ENCODE measurements around the gene RASL10A. TPM values are rescaled to one million over a fixed set of nuclear protein-coding genes. Genes with fewer than 3 reads are reported as not detected.

Gene RASL10A
- total RNA-seq, 4 donors from 2014 or later = 0.13 to 1.2 TPM; not detected in 2

DNA sequence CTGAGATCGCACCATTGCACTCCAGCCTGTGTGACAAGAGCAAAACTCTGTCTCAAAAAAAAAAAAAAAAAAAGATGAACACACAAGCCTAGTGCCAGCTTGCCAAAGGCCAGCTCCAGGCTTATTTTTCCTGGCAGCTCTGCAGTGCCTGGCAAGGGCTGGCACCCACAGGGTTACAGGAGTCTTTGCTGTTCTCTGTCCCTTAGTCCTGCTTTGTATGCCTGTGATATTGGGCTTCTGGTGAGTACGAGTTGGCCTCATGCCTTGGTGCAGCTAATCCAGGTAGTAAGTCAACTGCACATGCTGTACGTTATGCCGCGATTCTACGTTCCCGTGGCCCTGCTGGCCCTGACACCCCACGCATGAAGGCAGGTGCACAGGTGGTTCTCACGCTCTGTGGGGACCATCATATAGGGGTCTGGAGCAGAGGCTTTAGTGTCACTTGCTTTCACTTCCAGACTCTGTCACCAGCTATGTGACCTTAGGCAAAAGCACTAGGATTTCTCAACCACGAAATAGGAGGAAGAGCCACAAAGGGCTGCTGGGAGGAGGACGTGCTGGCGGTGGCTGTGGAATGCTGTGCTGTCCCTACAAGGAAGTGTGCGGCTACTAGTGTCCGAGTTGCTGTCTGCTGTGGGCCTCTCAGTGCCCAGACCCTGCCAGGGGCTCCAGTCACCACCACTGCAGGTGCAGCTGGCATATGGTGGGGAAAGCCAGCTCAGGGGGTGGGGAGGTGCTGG is 21.4 kb upstream of the RASL10A start:
- intact Hi-C loops (cut with DNase I; ENCODE audit: low total_unique reads) (loop anchor here (1.0 to 2.0 kb wide), 2 partner anchors 30 to 51 kb away; partner anchors contain the start of genes AP1B1 and GAS2L1), in situ Hi-C loops (cut with MboI; ENCODE audit: low sequenced_read_pairs in 4 of 4) (no loop called here)
- peaks cover 0 to 67% of the 10 kb centered on the region in 2 donors for H3K36me3 ChIP-seq
- H3K9me3 ChIP-seq = no peaks in the 10 kb centered on the region
- no peaks in the 10 kb centered on the region for H3K27me3 ChIP-seq
- peak; percentile 84 to 88 for DNase-seq
- H3K27ac ChIP-seq = peak overlapping the region; percentile 84 to 96 (median 89)
- ATAC-seq = peak; percentile 92 to 96
- peak overlapping the region in 2 of 4 donors; percentile 16 to 44 for H3K4me3 ChIP-seq
- no peak for TF ChIP-seq POLR2A (IDR thresholded peaks at IDR 0.05)
- no peak for TF ChIP-seq CTCF (IDR thresholded peaks at IDR 0.05 in 4 of 5, conservative IDR thresholded peaks at IDR 0.05 in 1 of 5)
- H3K4me1 ChIP-seq = peaks cover 27 to 36% of the 10 kb centered on the region in 2 donors

- Histone ChIP-seq H3K4me3 (no peak overlapping the region), H3K4me1 (peaks cover 36 to 43% of the 10 kb centered on the region in 2 donors), H3K36me3 (peaks cover 0 to 54% of the 10 kb centered on the region in 2 donors), H3K27ac (peak overlapping the region in 2 of 4 donors; percentile 84 to 96), H3K9me3 (no peaks in the 10 kb centered on the region), H3K27me3 (no peaks in the 10 kb centered on the region)
- in situ Hi-C loops (cut with MboI; ENCODE audit: low sequenced_read_pairs in 4 of 4) = no loop called here
- intact Hi-C loops (cut with DNase I; ENCODE audit: low total_unique reads) = loop anchor here (2.0 kb wide), 1 partner anchor 29 kb away; the partner anchor contains the start of gene GAS2L1
- DNase-seq = no peak
- no peak for ATAC-seq
- TF ChIP-seq CTCF (IDR thresholded peaks at IDR 0.05 in 4 of 5, conservative IDR thresholded peaks at IDR 0.05 in 1 of 5) = no peak
- no peak for TF ChIP-seq POLR2A (IDR thresholded peaks at IDR 0.05)
Observed at GRCh38 chr22:29335656-29336055, 20.2 kb upstream of the RASL10A start.

DNA sequence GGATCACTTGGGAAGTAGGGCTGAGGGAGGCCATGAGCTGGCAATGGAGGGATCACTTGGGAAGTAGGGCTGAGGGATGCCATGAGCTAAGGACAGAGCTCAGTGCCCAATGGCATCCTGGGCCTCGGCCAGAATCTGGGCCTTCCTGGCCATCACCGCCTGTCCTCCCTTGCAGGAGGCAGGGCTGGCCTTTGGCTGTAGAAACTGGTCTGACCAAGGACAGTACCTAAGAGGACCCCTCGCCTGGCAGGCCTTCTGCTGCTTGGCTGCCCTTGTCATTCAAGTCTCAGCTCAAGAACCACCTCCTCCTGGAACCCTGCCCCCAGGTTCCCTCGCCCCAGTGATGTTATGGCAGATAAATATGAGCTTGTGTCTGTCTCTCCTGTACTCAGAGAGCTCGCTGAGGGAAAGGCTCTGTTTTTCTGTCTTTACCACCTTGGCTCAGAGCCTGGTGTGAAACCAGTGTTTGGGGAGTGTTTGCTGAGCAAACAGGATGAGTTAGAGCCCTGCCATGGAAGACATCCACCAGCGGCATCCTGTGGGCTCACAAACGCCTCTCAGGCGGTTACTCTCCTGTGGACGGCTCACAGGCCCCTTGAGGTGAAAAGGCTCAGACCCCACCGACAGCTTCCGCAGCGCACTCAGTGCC is 19.3 kb upstream of the RASL10A start:
- H3K36me3 ChIP-seq = peaks cover 0 to 46% of the 10 kb centered on the region in 2 donors
- ATAC-seq (no peak), DNase-seq (no peak)
- H3K4me3 ChIP-seq = no peak overlapping the region
- H3K4me1 ChIP-seq = peaks cover 44 to 51% of the 10 kb centered on the region in 2 donors
- intact Hi-C loops (cut with DNase I; ENCODE audit: low total_unique reads) (no loop called here), in situ Hi-C loops (cut with MboI; ENCODE audit: low sequenced_read_pairs in 4 of 4) (no loop called here)
- H3K27ac ChIP-seq = peak overlapping the region in 1 of 4 donors; percentile 26
- H3K27me3 ChIP-seq = no peaks in the 10 kb centered on the region
- TF ChIP-seq CTCF (IDR thresholded peaks at IDR 0.05 in 4 of 5, conservative IDR thresholded peaks at IDR 0.05 in 1 of 5) (no peak), POLR2A (IDR thresholded peaks at IDR 0.05) (no peak)
- H3K9me3 ChIP-seq = no peaks in the 10 kb centered on the region

DNA sequence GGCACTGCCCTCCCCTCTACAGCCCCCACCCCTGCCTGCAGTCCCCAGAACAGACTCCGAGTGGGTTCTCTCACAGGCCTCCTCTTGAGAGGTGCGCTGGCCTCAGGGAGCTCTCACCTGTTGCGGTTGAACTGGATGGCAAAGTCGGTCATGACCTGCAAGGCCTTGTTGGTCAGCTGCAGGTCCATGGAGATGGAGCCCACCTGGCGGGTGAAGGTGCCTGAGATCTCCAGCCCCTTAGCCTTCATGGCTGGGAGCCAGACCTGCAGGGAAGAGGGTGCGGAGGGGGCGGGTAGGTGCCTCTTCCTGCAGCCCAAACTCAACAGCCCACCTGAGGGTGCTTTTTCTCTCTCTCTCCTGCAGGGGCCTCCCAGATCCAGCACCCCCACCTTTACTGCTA is 18.7 kb upstream of the RASL10A start:
- in situ Hi-C loops (cut with MboI; ENCODE audit: low sequenced_read_pairs in 4 of 4) = no loop called here
- DNase-seq (no peak), ATAC-seq (no peak)
- intact Hi-C loops (cut with DNase I; ENCODE audit: low total_unique reads) = no loop called here
- TF ChIP-seq CTCF (IDR thresholded peaks at IDR 0.05 in 4 of 5, conservative IDR thresholded peaks at IDR 0.05 in 1 of 5) (no peak), POLR2A (IDR thresholded peaks at IDR 0.05) (no peak)
- no peaks in the 10 kb centered on the region for H3K27me3 ChIP-seq
- no peaks in the 10 kb centered on the region for H3K9me3 ChIP-seq
- H3K36me3 ChIP-seq = peaks cover 0 to 39% of the 10 kb centered on the region in 2 donors
- H3K27ac ChIP-seq = no peak overlapping the region
- no peak overlapping the region for H3K4me3 ChIP-seq
- H3K4me1 ChIP-seq = peaks cover 51 to 58% of the 10 kb centered on the region in 2 donors

Measured in gastrocnemius medialis (tissue), 4 donors.